Suprapubic skin (tissue), 4 donors: ENCODE data around the gene PTPN11. TPM values are rescaled to one million over a fixed set of nuclear protein-coding genes. Genes with fewer than 3 reads are reported as not detected.

Experiments used
- DNase-seq, 2 donors: peaks; one replicate each; pipeline ENCODE4 v3.0.0-alpha.2; 2019; ENCODE audit warnings: low spot score in 2 of 2
- H3K27ac ChIP-seq: fragments of 200-600 bp; sonication (generic); one replicate; pipeline ENCODE4 v1.5.1; 2019
- H3K27me3 ChIP-seq: fragments of 200-600 bp; sonication (generic); one replicate; pipeline ENCODE4 v1.5.1; 2019
- H3K36me3 ChIP-seq: fragments of 200-600 bp; sonication (generic); one replicate; pipeline ENCODE4 v1.5.1; 2019
- H3K4me1 ChIP-seq: fragments of 200-600 bp; sonication (generic); one replicate; pipeline ENCODE4 v1.5.1; 2019
- H3K4me3 ChIP-seq: fragments of 200-600 bp; sonication (generic); one replicate; pipeline ENCODE4 v1.5.1; 2019; ENCODE audit warnings: mild to moderate bottlenecking
- H3K9me3 ChIP-seq: fragments of 200-600 bp; sonication (generic); one replicate; pipeline ENCODE4 v1.5.1; 2019
- CTCF ChIP-seq, 2 donors: fragments of 200-600 bp in 1 of 2; fragments of 450-650 bp in 1 of 2; sonication (generic) in 1 of 2; IDR thresholded peaks; one replicate each; pipeline ENCODE4 v1.5.1; 2016 to 2019; ENCODE audit warnings: antibody characterized with exemption in 2 of 2, mild to moderate bottlenecking in 1 of 2, moderate library complexity in 1 of 2
- EP300 ChIP-seq: sonication (generic); formaldehyde crosslinking; IDR thresholded peaks from one replicate; pipeline ENCODE4 v1.6.1; 2017; ENCODE audit warnings: antibody characterized with exemption
- POLR2A ChIP-seq, 2 donors: fragments of 450-650 bp; IDR thresholded peaks; one replicate each; pipeline ENCODE4 v1.6.1; 2017; ENCODE audit warnings: antibody characterized with exemption in 2 of 2, mild to moderate bottlenecking in 2 of 2, moderate library complexity in 2 of 2
- POLR2AphosphoS5 ChIP-seq, 3 donors: sonication (generic); formaldehyde crosslinking; IDR thresholded peaks; one replicate each; pipeline ENCODE4 v1.6.1; 2017; ENCODE audit warnings: antibody characterized with exemption in 3 of 3
- WGBS: methylation state at CpG from one replicate; pipeline ENCODE4 v1.1.5; 2018; 5-methylcytosine and 5-hydroxymethylcytosine counted together
- total RNA-seq, 4 donors: library from RNA; depleted of rRNA; stranded (reverse); fragments of >200 nt; gene quantifications; one replicate each; pipeline ENCODE4 v1.1.0, GENCODE V29; 2016

PTPN11 gene
- total RNA-seq, 4 donors from 2014 or later: 56.6 to 70.7 (median 65.3) TPM

- no peak for DNase-seq
- Histone ChIP-seq H3K9me3 (no peaks in the 10 kb centered on the region), H3K27me3 (no peaks in the 10 kb centered on the region), H3K27ac (no peak overlapping the region), H3K4me3 (no peak overlapping the region), H3K36me3 (no peaks in the 10 kb centered on the region), H3K4me1 (no peaks in the 10 kb centered on the region)
- TF ChIP-seq CTCF (IDR thresholded peaks at IDR 0.05): no peak
- no peak for TF ChIP-seq POLR2A (IDR thresholded peaks at IDR 0.05)
- no peak for TF ChIP-seq POLR2AphosphoS5 (IDR thresholded peaks at IDR 0.05)
- no peak for TF ChIP-seq EP300
- WGBS: 76% methylated on average over 2 of the region's 2 CpGs
These were observed 112.2 kb downstream of the PTPN11 start for GRCh38 chr12:112530941-112531340.

- no peaks in the 10 kb centered on the region for H3K27me3 ChIP-seq
- H3K4me3 ChIP-seq: no peak overlapping the region
- H3K36me3 ChIP-seq: no peaks in the 10 kb centered on the region
- H3K9me3 ChIP-seq: no peaks in the 10 kb centered on the region
- DNase-seq: no peak
- H3K4me1 ChIP-seq: no peaks in the 10 kb centered on the region
- H3K27ac ChIP-seq: no peak overlapping the region
- 82% methylated on average over 1 of the region's 1 CpG for WGBS
- TF ChIP-seq CTCF (IDR thresholded peaks at IDR 0.05) (no peak), POLR2AphosphoS5 (IDR thresholded peaks at IDR 0.05) (no peak)
These were observed 113.4 kb downstream of the PTPN11 start for GRCh38 chr12:112532106-112532505.

GRCh38 chr12:112533528-112533927 is 114.8 kb downstream of the PTPN11 start:
- no peak overlapping the region for H3K4me3 ChIP-seq
- no peaks in the 10 kb centered on the region for H3K36me3 ChIP-seq
- WGBS: 74% methylated on average over 7 of the region's 7 CpGs
- H3K9me3 ChIP-seq: no peaks in the 10 kb centered on the region
- DNase-seq: no peak
- H3K27me3 ChIP-seq: no peaks in the 10 kb centered on the region
- TF ChIP-seq POLR2AphosphoS5 (IDR thresholded peaks at IDR 0.05) (no peak), EP300 (no peak), CTCF (IDR thresholded peaks at IDR 0.05) (no peak), POLR2A (IDR thresholded peaks at IDR 0.05) (no peak)
- H3K27ac ChIP-seq: no peak overlapping the region
- H3K4me1 ChIP-seq: no peaks in the 10 kb centered on the region

GRCh38 chr12:112535017-112535416 is 116.3 kb downstream of the PTPN11 start:
- no peak for DNase-seq
- no peaks in the 10 kb centered on the region for H3K9me3 ChIP-seq
- 90% methylated on average over 6 of the region's 6 CpGs for WGBS
- no peaks in the 10 kb centered on the region for H3K4me1 ChIP-seq
- TF ChIP-seq CTCF (IDR thresholded peaks at IDR 0.05): no peak
- no peak for TF ChIP-seq EP300
- TF ChIP-seq POLR2AphosphoS5 (IDR thresholded peaks at IDR 0.05): no peak
- TF ChIP-seq POLR2A (IDR thresholded peaks at IDR 0.05): no peak
- H3K27ac ChIP-seq: no peak overlapping the region
- H3K27me3 ChIP-seq: peaks cover 7% of the 10 kb centered on the region
- H3K4me3 ChIP-seq: no peak overlapping the region
- H3K36me3 ChIP-seq: no peaks in the 10 kb centered on the region

GRCh38 chr12:112535637-112536366 is 117.1 kb downstream of the PTPN11 start:
- Histone ChIP-seq H3K4me1 (no peaks in the 10 kb centered on the region), H3K4me3 (no peak overlapping the region), H3K27me3 (peaks cover 9% of the 10 kb centered on the region), H3K36me3 (no peaks in the 10 kb centered on the region), H3K27ac (no peak overlapping the region), H3K9me3 (no peaks in the 10 kb centered on the region)
- no peak for TF ChIP-seq EP300
- TF ChIP-seq POLR2AphosphoS5 (IDR thresholded peaks at IDR 0.05): no peak
- TF ChIP-seq CTCF (IDR thresholded peaks at IDR 0.05): no peak
- no peak for TF ChIP-seq POLR2A (IDR thresholded peaks at IDR 0.05)
- no peak for DNase-seq
- WGBS: 86% methylated on average over 6 of the region's 6 CpGs
